ENCODE data around the gene AHRR.

AHRR gene

DNA sequence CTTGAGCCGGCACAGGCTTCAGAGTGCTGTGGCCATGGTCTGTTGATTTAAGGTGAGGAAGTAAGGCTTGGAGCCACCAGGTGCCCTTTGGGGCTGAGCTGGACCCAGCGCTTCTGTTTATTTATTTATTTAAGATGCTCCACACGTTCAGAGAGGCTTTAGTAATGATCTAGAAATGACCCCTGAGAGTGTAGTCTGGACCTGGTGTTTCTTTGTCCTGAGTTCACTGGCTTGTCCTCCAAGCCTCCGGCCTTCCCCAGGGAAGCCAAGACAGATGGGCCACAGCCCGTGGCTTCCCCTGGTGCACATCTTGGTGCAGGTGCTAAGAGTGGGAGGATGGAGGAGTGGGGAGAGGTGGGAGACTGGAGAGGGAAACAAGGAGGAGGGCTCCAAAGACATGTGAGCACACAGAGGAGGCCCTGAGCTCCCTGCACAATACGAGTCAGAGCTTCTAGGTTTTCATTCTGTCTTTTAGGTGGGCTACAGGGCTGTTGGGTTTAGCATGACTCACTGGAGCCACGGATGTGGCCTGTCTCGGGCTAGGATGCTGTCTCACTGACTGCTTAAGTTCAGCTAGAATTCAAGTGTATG is 56.9 kb downstream of the AHRR start:
- TF ChIP-seq CEBPB (IDR thresholded peaks at IDR 0.05) (no peak), RAD21 (IDR thresholded peaks at IDR 0.05; ENCODE audit: low read depth) (no peak), ZBTB7A (IDR thresholded peaks at IDR 0.05; ENCODE audit: low read depth) (no peak), TCF12 (IDR thresholded peaks at IDR 0.05; ENCODE audit: low read depth) (no peak), TEAD4 (IDR thresholded peaks at IDR 0.05) (no peak), EGR1 (IDR thresholded peaks at IDR 0.05) (no peak), YY1 (IDR thresholded peaks at IDR 0.05; ENCODE audit: low read depth) (no peak), NFIC (IDR thresholded peaks at IDR 0.05) (no peak), FOXM1 (IDR thresholded peaks at IDR 0.05; ENCODE audit: borderline replicate concordance, low read depth) (no peak), CREB1 (IDR thresholded peaks at IDR 0.05; ENCODE audit: low read depth) (no peak), TAF1 (IDR thresholded peaks at IDR 0.05; ENCODE audit: low read depth) (no peak)
- TF ChIP-seq, protein P1, sequence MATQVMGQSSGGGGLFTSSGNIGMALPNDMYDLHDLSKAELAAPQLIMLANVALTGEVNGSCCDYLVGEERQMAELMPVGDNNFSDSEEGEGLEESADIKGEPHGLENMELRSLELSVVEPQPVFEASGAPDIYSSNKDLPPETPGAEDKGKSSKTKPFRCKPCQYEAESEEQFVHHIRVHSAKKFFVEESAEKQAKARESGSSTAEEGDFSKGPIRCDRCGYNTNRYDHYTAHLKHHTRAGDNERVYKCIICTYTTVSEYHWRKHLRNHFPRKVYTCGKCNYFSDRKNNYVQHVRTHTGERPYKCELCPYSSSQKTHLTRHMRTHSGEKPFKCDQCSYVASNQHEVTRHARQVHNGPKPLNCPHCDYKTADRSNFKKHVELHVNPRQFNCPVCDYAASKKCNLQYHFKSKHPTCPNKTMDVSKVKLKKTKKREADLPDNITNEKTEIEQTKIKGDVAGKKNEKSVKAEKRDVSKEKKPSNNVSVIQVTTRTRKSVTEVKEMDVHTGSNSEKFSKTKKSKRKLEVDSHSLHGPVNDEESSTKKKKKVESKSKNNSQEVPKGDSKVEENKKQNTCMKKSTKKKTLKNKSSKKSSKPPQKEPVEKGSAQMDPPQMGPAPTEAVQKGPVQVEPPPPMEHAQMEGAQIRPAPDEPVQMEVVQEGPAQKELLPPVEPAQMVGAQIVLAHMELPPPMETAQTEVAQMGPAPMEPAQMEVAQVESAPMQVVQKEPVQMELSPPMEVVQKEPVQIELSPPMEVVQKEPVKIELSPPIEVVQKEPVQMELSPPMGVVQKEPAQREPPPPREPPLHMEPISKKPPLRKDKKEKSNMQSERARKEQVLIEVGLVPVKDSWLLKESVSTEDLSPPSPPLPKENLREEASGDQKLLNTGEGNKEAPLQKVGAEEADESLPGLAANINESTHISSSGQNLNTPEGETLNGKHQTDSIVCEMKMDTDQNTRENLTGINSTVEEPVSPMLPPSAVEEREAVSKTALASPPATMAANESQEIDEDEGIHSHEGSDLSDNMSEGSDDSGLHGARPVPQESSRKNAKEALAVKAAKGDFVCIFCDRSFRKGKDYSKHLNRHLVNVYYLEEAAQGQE (IDR thresholded peaks at IDR 0.05; ENCODE audit: low read depth): no peak
- TF ChIP-seq, protein P2, sequence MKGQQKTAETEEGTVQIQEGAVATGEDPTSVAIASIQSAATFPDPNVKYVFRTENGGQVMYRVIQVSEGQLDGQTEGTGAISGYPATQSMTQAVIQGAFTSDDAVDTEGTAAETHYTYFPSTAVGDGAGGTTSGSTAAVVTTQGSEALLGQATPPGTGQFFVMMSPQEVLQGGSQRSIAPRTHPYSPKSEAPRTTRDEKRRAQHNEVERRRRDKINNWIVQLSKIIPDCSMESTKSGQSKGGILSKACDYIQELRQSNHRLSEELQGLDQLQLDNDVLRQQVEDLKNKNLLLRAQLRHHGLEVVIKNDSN (IDR thresholded peaks at IDR 0.05): no peak
- TF ChIP-seq, protein P3, sequence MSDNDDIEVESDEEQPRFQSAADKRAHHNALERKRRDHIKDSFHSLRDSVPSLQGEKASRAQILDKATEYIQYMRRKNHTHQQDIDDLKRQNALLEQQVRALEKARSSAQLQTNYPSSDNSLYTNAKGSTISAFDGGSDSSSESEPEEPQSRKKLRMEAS (IDR thresholded peaks at IDR 0.05): no peak

GRCh38 chr5:378976-379742 is 57.6 kb downstream of the AHRR start:
- TF ChIP-seq ZBTB7A (IDR thresholded peaks at IDR 0.05; ENCODE audit: low read depth) (no peak), NFIC (IDR thresholded peaks at IDR 0.05) (no peak), TCF12 (IDR thresholded peaks at IDR 0.05; ENCODE audit: low read depth) (no peak), TEAD4 (IDR thresholded peaks at IDR 0.05) (no peak), FOXM1 (IDR thresholded peaks at IDR 0.05; ENCODE audit: borderline replicate concordance, low read depth) (no peak), EP300 (IDR thresholded peaks at IDR 0.05; ENCODE audit: borderline replicate concordance) (no peak), RAD21 (IDR thresholded peaks at IDR 0.05; ENCODE audit: low read depth) (no peak)
- TF ChIP-seq, protein P1 (IDR thresholded peaks at IDR 0.05; ENCODE audit: low read depth): no peak

DNA sequence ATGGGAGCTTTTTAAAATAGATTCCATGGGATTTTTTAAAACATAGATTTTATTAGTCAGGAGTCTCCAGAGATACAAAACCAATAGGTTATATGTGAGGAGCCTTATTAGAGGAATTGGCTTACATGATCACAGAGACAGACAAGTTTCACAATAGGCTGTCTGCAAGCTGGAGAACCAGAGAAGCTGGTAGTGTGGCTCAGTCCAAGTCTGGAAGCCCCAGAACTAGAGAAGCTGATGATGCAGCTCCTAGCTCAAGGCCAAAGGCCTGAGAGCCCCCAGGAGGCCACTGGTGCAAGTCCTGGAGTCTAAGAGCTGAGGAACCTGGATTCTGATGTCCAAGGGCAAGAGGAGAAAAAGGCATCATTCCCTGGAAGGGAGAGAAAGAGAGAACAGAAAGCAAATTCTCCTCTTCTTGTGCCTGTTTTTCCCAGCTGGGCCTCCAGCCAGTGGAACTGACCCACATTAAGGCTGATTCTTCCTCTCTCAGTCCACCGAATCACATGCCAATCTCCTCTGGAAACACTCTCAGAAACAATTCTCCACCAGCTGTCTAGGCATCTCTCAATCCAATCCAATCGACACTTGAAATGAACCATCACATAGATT is 59.3 kb downstream of the AHRR start:
- TF ChIP-seq CEBPB (IDR thresholded peaks at IDR 0.05) (no peak), NFIC (IDR thresholded peaks at IDR 0.05) (no peak), CREB1 (IDR thresholded peaks at IDR 0.05; ENCODE audit: low read depth) (no peak), TCF12 (IDR thresholded peaks at IDR 0.05; ENCODE audit: low read depth) (no peak), RAD21 (IDR thresholded peaks at IDR 0.05; ENCODE audit: low read depth) (no peak), EP300 (IDR thresholded peaks at IDR 0.05; ENCODE audit: borderline replicate concordance) (no peak), YY1 (IDR thresholded peaks at IDR 0.05; ENCODE audit: low read depth) (no peak), EGR1 (IDR thresholded peaks at IDR 0.05) (no peak), FOXM1 (IDR thresholded peaks at IDR 0.05; ENCODE audit: borderline replicate concordance, low read depth) (no peak), TEAD4 (IDR thresholded peaks at IDR 0.05) (no peak), TAF1 (IDR thresholded peaks at IDR 0.05; ENCODE audit: low read depth) (no peak), ZBTB7A (IDR thresholded peaks at IDR 0.05; ENCODE audit: low read depth) (no peak)
- TF ChIP-seq, protein P3 (IDR thresholded peaks at IDR 0.05): no peak
- TF ChIP-seq, protein P2 (IDR thresholded peaks at IDR 0.05): no peak
- TF ChIP-seq, protein P1 (IDR thresholded peaks at IDR 0.05; ENCODE audit: low read depth): no peak
